Activated CD4-positive, alpha-beta memory T cell treated with anti-CD3 and anti-CD28 coated beads for 36 hours (primary cell): Measurements from ENCODE around the gene CCDC175. TPM values are rescaled to one million over a fixed set of nuclear protein-coding genes. Genes with fewer than 3 reads are reported as not detected.

ENCODE experiments used
- CTCF ChIA-PET: fragments of 350-600 bp; sonication (Branson Sonifier 250); formaldehyde crosslinking; loops from one replicate; lab custom pipeline; 2021; ENCODE audit warnings: antibody characterized with exemption, inconsistent platforms; lab: Charles Lee
- POLR2A ChIA-PET: fragments of 350-600 bp; sonication (Branson Sonifier 250); formaldehyde crosslinking; loops from one replicate; lab custom pipeline; 2021; ENCODE audit warnings: antibody characterized with exemption; lab: Charles Lee
- DNase-seq: peaks from one replicate; pipeline ENCODE4 v3.0.0-alpha.2; 2020
- H3K27ac Mint-ChIP-seq: one replicate; pipeline ENCODE4 v1.8.0; 2021; ENCODE audit warnings: mixed read lengths
- H3K27me3 Mint-ChIP-seq: one replicate; pipeline ENCODE4 v1.8.0; 2021; ENCODE audit warnings: mixed read lengths
- H3K36me3 Mint-ChIP-seq: one replicate; pipeline ENCODE4 v1.8.0; 2021; ENCODE audit warnings: mixed read lengths
- H3K4me1 Mint-ChIP-seq: one replicate; pipeline ENCODE4 v1.8.0; 2021; ENCODE audit warnings: low read depth, mixed read lengths
- H3K4me3 Mint-ChIP-seq: one replicate; pipeline ENCODE4 v1.8.0; 2021; ENCODE audit warnings: mild to moderate bottlenecking, mixed read lengths
- H3K9me3 Mint-ChIP-seq: one replicate; pipeline ENCODE4 v1.8.0; 2021; ENCODE audit warnings: mixed read lengths
- intact Hi-C: fragments of 100-400 bp; cut with micrococcal nuclease; formaldehyde crosslinking; loops from one replicate; pipeline ENCODE4 v1.15.1; 2023
- total RNA-seq, 2 experiments: library from RNA; stranded (reverse); gene quantifications; one replicate each; pipeline ENCODE4 v1.2.3, GENCODE V29; 2021

The CCDC175 gene
- total RNA-seq, 2 experiments from 2014 or later, result not detected

- H3K27ac Mint-ChIP-seq, result no peak overlapping the region
- intact Hi-C loops, result no loop called here
- CTCF ChIA-PET, result interaction anchor here (0.5 kb wide), 1 partner anchor 197 kb away, joined by 3 read pairs; no protein-coding TSS in a partner anchor
- peaks cover 9% of the 10 kb centered on the region for H3K4me1 Mint-ChIP-seq
- POLR2A ChIA-PET, result no interaction called here
- no peaks in the 10 kb centered on the region for H3K9me3 Mint-ChIP-seq
- no peak overlapping the region for H3K4me3 Mint-ChIP-seq
- DNase-seq, result no peak
- no peaks in the 10 kb centered on the region for H3K27me3 Mint-ChIP-seq
- H3K36me3 Mint-ChIP-seq, result peaks cover 8% of the 10 kb centered on the region
Observed at GRCh38 chr14:59503256-59503655, 73.4 kb downstream of the CCDC175 start.

- Mint-ChIP-seq H3K4me3 (no peak overlapping the region), H3K27ac (no peak overlapping the region), H3K27me3 (no peaks in the 10 kb centered on the region), H3K9me3 (no peaks in the 10 kb centered on the region), H3K4me1 (peaks cover 9% of the 10 kb centered on the region), H3K36me3 (peaks cover 17% of the 10 kb centered on the region)
- CTCF ChIA-PET, result interaction anchor here (1.7 kb wide), 1 partner anchor 76 kb away, joined by 5 read pairs; the partner anchor contains the start of gene CCDC175
- no peak for DNase-seq
- intact Hi-C loops, result no loop called here
- POLR2A ChIA-PET, result no interaction called here
Observed at GRCh38 chr14:59500732-59501131, 75.9 kb downstream of the CCDC175 start.

DNA sequence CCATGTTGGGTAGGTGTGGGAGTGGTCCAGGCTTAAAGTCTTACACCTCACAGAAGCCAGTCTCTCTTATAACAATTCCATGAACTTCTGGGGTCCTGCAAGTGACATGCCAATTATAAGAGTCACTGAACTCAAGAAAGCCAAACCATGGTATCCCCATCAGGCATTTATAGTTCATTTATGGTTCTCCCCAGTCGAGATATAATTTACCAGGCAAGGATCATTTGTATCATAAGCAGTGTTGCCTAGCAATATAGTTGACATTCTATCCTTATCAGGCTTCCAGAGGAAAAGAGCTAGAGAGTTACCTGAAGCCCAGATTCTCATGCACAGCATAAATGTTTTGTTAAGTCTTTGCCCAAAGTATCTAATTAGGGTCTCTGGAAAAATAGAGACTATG lies 84.2 kb downstream of the CCDC175 start:
- Mint-ChIP-seq H3K4me3 (no peak overlapping the region), H3K27ac (no peak overlapping the region), H3K4me1 (peaks cover 20% of the 10 kb centered on the region), H3K27me3 (no peaks in the 10 kb centered on the region), H3K9me3 (no peaks in the 10 kb centered on the region), H3K36me3 (peaks cover 57% of the 10 kb centered on the region)
- ChIA-PET POLR2A (no interaction called here), CTCF (no interaction called here)
- intact Hi-C loops, result no loop called here
- no peak for DNase-seq

DNA sequence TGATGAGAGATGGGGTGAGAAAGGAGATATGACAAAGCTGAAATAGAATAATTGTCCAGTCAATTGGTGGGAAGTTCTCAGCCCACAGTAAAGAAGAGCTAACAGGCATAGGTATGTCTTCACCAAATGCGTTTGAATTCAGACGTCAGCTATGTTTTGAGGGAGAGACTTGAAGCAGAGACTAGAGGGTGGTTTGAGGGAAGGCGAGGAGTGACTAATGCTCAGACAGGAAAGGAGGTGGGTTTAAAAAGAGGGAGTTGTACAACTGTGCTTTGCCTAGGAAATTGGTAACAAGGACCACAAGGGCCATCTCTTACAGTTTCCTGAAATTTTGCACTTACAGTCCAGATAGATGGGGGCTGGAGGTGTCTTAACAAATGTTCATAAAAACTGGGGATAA lies 85.9 kb downstream of the CCDC175 start:
- no peak overlapping the region for H3K27ac Mint-ChIP-seq
- intact Hi-C loops, result no loop called here
- peaks cover 28% of the 10 kb centered on the region for H3K4me1 Mint-ChIP-seq
- no peak for DNase-seq
- POLR2A ChIA-PET, result no interaction called here
- no peaks in the 10 kb centered on the region for H3K9me3 Mint-ChIP-seq
- no peak overlapping the region for H3K4me3 Mint-ChIP-seq
- CTCF ChIA-PET, result no interaction called here
- no peaks in the 10 kb centered on the region for H3K27me3 Mint-ChIP-seq
- H3K36me3 Mint-ChIP-seq, result peaks cover 51% of the 10 kb centered on the region

DNA sequence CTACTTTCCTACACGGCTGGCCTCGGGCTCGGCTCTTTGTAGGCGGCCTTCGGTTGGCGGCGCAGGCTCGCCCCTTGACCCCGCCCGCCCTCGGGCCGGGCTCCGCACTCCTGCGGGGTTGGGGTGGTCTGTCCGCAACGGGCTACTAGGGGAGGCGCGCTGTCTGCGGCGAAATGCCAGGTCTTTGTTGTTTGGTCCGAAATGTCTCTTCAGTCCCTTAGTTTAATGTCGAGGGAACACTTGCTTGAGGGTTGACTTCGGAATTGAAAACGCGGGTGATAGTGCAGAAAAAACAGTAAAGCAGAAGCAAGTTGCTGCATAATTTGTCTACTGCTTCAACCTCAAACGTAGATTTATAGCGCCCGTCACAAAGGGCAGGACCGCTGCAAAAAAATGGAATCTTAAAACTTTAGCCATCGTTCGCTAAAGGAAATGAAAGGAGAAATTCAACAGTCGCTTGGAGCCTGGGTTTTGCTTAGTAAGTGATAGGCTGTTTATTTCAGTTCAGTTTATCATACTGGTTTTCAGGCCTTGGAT lies 91.9 kb downstream of the CCDC175 start:
- Mint-ChIP-seq H3K9me3 (no peaks in the 10 kb centered on the region), H3K4me1 (peaks cover 58% of the 10 kb centered on the region), H3K36me3 (peaks cover 18% of the 10 kb centered on the region), H3K27me3 (no peaks in the 10 kb centered on the region), H3K27ac (peak overlapping the region; percentile 86), H3K4me3 (peak overlapping the region; percentile 92)
- ChIA-PET POLR2A (interaction anchor here (0.9 to 1.9 kb wide), 7 partner anchors 10 to 1057 kb away, joined by 4 to 23 read pairs (median 7); partner anchors contain the start of genes DAAM1, GPR135, KIAA0586 and PPM1A), CTCF (interaction anchor here (0.9 to 2.6 kb wide), 9 partner anchors 11 to 360 kb away, joined by 3 to 17 read pairs (median 5); partner anchors contain the start of genes CCDC175, DAAM1 and GPR135)
- DNase-seq, result no peak
- intact Hi-C loops, result loop anchor here (1.0 to 10.0 kb wide), 6 partner anchors 19 to 760 kb away; partner anchors contain the start of genes DAAM1, DHRS7, GPR135 and PCNX4

DNA sequence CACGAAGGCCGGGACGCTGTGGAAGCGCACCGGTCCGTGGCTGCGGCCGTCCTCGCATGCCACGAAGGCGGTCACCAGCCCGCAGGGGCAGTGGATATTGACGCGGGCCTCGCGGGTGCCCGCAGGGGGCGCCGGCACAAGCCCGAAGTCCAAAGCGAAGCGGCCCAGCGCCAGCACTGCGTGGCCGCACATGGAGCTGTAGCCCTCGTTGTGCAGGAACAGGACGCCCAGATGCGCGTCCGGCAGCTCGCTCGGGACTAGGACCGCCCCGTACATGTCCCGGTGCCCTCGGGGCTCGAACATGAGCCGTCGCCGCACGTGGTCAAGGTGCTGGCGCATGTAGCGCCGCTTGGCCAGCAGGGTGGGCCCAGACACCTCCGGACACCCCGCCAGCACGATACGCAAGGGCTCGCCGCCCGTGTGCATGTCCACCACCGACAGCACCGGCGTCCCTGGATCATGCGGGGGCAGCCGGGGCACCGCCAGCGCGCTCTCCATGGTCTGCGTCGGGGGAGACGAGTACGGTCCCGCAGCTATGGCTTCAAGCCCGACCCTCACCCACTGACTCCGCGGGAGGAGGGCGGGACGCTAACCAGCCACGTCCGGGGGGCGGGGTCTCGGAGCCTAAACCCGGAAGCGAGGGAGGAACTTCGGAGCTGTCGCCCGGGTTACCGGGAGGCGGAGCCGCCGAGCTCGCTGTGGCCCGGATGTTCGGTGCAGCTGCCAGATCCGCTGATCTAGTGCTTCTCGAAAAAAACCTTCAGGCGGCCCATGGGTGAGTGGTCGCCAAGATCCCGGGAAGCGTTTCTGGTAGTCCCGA lies 92.6 kb downstream of the CCDC175 start, which contains the start of the genes JKAMP and L3HYPDH:
Gene JKAMP (plus strand): TSS at position 699 of the 820 bp plus-strand sequence. CDS start 73 bp downstream, at position 772.
Gene L3HYPDH (minus strand): TSS at position 590 of the 820 bp plus-strand sequence. CDS start 92 bp downstream, at position 498.
- Mint-ChIP-seq H3K4me3 (peak within 1 kb of the TSS; percentile 92), H3K36me3 (peaks cover 13% of the 10 kb centered on the region), H3K4me1 (peaks cover 56% of the 10 kb centered on the region), H3K27me3 (no peaks in the 10 kb centered on the region), H3K9me3 (no peaks in the 10 kb centered on the region), H3K27ac (peak within 1 kb of the TSS; percentile 86)
- ChIA-PET CTCF (interaction anchor here (0.9 to 2.6 kb wide), 10 partner anchors 11 to 359 kb away, joined by 3 to 17 read pairs (median 5); partner anchors contain the start of genes CCDC175, DAAM1 and GPR135), POLR2A (interaction anchor here (0.9 to 1.9 kb wide), 8 partner anchors 9 to 1057 kb away, joined by 3 to 23 read pairs (median 6); partner anchors contain the start of genes CCDC175, DAAM1, GPR135 and KIAA0586)
- intact Hi-C loops, result loop anchor here (1.0 to 10.0 kb wide), 7 partner anchors 19 to 1055 kb away; partner anchors contain the start of genes DAAM1, DHRS7, GPR135 and PCNX4
- peak; percentile 98 for DNase-seq

GRCh38 chr14:59483363-59483762 lies 93.2 kb downstream of the CCDC175 start:
- ChIA-PET CTCF (interaction anchor here (1.0 to 2.6 kb wide), 6 partner anchors 13 to 358 kb away, joined by 3 to 17 read pairs (median 6); partner anchors contain the start of genes CCDC175, DAAM1 and GPR135), POLR2A (interaction anchor here (1.0 to 1.9 kb wide), 7 partner anchors 9 to 1056 kb away, joined by 3 to 23 read pairs (median 7); partner anchors contain the start of genes CCDC175, DAAM1, GPR135 and KIAA0586)
- Mint-ChIP-seq H3K4me1 (peaks cover 52% of the 10 kb centered on the region), H3K9me3 (no peaks in the 10 kb centered on the region), H3K4me3 (peak overlapping the region; percentile 92), H3K27me3 (no peaks in the 10 kb centered on the region), H3K27ac (no peak overlapping the region), H3K36me3 (peaks cover 12% of the 10 kb centered on the region)
- intact Hi-C loops, result loop anchor here (2.0 to 10.0 kb wide), 4 partner anchors 481 to 1055 kb away; partner anchors contain the start of genes DHRS7 and PPM1A
- DNase-seq, result no peak

GRCh38 chr14:59482541-59483331 lies 93.9 kb downstream of the CCDC175 start:
- ChIA-PET POLR2A (interaction anchor here (1.0 to 1.9 kb wide), 3 partner anchors 19 to 293 kb away, joined by 3 to 23 read pairs (median 16); partner anchors contain the start of genes CCDC175, DAAM1 and GPR135), CTCF (interaction anchor here (1.0 to 2.6 kb wide), 3 partner anchors 18 to 294 kb away, joined by 3 to 17 read pairs (median 6); partner anchors contain the start of genes DAAM1 and GPR135)
- H3K4me1 Mint-ChIP-seq, result peaks cover 50% of the 10 kb centered on the region
- H3K36me3 Mint-ChIP-seq, result peaks cover 11% of the 10 kb centered on the region
- intact Hi-C loops, result loop anchor here (2.0 to 10.0 kb wide), 4 partner anchors 482 to 1054 kb away; partner anchors contain the start of genes DHRS7 and PPM1A
- H3K9me3 Mint-ChIP-seq, result no peaks in the 10 kb centered on the region
- H3K4me3 Mint-ChIP-seq, result peak overlapping the region; percentile 92
- no peaks in the 10 kb centered on the region for H3K27me3 Mint-ChIP-seq
- no peak for DNase-seq
- H3K27ac Mint-ChIP-seq, result no peak overlapping the region

DNA sequence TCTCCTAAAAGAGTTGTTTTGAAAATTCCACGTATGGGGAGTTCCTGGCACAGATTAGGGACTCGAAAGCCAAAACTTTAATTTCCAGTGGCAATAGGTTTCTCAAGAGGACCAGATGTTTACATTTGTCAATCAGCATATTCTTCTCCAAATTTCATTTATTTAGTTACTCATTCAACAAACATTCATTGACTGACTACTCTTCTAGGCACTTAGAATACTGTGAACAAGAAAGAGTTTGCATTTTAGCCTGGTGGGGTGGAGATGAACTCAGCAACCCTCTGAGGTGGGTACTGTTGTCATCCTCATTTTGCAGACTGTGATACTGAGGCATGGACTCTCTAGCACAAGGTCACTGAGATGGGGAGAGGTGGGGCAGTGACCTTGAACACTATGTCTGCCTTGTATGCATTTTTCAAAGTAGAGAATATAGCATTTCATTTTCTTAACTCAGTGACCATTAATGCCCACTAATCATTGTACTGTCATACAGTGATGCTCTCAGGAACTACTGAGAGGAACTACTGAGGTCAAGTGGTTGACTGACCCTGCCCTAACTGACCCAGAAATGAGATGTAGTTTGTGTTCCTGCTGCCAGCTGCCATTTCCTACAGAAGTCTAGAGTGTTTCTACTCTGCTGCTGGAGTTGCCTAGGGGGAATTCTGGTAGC lies 94.6 kb downstream of the CCDC175 start:
- ChIA-PET POLR2A (no interaction called here), CTCF (interaction anchor here (2.6 kb wide), 1 partner anchor 18 kb away, joined by 17 read pairs; the partner anchor contains the start of gene GPR135)
- Mint-ChIP-seq H3K27ac (no peak overlapping the region), H3K4me1 (peaks cover 47% of the 10 kb centered on the region), H3K36me3 (peaks cover 9% of the 10 kb centered on the region), H3K27me3 (no peaks in the 10 kb centered on the region), H3K4me3 (peak overlapping the region; percentile 92), H3K9me3 (no peaks in the 10 kb centered on the region)
- no peak for DNase-seq
- intact Hi-C loops, result loop anchor here (2.0 to 10.0 kb wide), 4 partner anchors 483 to 1053 kb away; partner anchors contain the start of genes DHRS7 and PPM1A

GRCh38 chr14:59481407-59481806 lies 95.2 kb downstream of the CCDC175 start:
- no peak overlapping the region for H3K4me3 Mint-ChIP-seq
- ChIA-PET POLR2A (no interaction called here), CTCF (no interaction called here)
- no peaks in the 10 kb centered on the region for H3K9me3 Mint-ChIP-seq
- DNase-seq, result no peak
- H3K36me3 Mint-ChIP-seq, result peaks cover 9% of the 10 kb centered on the region
- H3K4me1 Mint-ChIP-seq, result peaks cover 45% of the 10 kb centered on the region
- H3K27me3 Mint-ChIP-seq, result no peaks in the 10 kb centered on the region
- intact Hi-C loops, result loop anchor here (10.0 kb wide), 3 partner anchors 483 to 763 kb away; partner anchors contain the start of genes DHRS7 and PPM1A
- no peak overlapping the region for H3K27ac Mint-ChIP-seq
